IPS-18c (cell line): ENCODE measurements around the gene AEN.
"Not testable (repeated sequence)": the region's sequence is repeated elsewhere in the genome, so short reads cannot be mapped to it uniquely, and the experiment has no call there.

Experiments
- H3K4me3 ChIP-seq: 2 replicates; pipeline ENCODE4 v1.7.0; 2013; ENCODE audit warnings: low read depth, mild to moderate bottlenecking, low read length, moderate library complexity; ENCODE audit not compliant: insufficient read depth
- H3K9me3 ChIP-seq: one replicate; pipeline ENCODE4 v1.6.1; 2013; ENCODE audit warnings: mild to moderate bottlenecking, low read length, moderate library complexity; ENCODE audit not compliant: control insufficient read depth, insufficient read depth

The AEN gene

GRCh38 chr15:88641959-88642452, 20.9 kb downstream of the AEN start:
- H3K4me3 ChIP-seq = no peak overlapping the region
- H3K9me3 ChIP-seq = no peaks in the 10 kb centered on the region

DNA sequence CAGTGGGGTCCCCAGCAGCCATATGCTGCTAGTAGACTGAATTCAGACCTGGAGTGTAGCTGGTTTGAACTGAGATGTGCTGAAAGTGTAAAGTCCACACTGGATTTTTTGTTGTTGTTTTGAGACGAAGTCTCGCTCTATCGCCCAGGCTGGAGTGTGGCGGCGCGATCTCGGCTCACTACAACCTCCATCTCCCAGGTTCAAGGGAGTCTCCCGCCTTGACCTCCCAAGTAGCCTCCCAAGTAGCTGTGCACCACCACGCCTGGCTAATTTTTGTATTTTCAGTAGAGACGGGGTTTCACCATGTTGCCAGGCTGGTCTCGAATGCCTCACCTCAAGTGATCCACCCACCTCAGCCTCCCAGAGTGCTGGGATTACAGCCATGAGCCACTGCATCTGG, 21.4 kb downstream of the AEN start:
- H3K9me3 ChIP-seq, H3K4me3 ChIP-seq: not testable (repeated sequence)

DNA sequence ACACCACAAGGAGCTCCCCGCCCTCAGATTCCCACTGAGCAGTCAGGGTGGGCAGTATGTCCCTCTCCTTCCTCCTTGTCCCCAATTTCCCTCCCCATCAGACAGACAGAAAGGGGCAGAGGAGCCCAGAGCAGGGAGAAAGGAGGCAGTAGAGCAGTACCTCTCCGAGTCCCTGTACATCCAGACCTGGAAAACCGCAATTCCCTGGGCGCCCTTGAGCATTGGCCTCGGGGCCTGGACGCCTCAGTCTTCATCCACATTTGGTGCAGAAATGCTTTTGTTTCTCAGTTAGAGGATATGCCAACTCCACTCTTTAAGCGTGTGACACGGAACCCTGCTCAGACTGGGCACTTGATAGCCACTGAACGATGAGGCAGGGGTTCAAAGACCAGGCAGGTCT, 23.6 kb downstream of the AEN start:
- H3K4me3 ChIP-seq = no peak overlapping the region

DNA sequence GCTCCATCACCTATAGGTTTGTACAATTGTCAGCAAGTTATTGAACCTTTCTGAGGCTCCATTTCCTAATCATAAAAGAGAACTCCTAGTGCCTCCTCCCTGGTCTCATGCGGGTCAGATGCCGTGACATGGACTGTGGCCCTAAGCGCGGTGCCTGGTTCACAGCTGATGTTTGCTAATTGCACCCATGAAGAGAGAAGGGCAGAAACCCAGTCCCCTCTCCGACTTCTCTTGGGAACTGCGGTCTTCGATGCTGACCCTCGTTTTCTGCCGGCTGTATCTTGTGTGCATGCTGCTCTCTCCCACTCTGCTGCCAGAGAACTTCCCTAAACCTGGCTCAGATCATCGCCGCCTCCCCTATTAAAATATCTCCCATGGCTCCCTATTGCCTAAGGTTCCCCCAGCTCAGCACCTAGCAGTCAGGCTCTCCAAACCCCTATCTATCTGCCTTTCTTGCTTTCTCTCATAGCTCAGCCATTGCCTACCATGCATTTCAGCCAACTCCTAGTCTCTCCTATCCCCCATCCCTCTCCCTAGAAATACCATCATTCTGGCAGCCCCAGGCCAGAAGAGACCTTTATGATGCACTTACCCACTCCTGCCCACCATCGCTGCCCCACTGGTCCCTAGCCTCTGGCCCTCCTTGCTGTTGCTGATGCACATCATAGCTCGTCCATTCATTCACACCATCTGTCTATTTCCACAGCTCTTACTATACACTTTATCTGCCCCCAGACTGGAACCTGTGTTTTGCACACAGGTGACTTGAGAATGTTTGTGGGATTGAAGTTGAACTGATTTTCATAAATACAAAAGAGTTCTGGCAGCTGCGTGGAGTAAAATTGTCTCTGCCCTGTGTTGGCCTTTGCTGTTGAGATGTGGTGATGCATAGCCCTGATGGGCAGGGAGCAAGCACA, 24.3 kb downstream of the AEN start:
- Histone ChIP-seq H3K4me3 (no peak overlapping the region), H3K9me3 (no peaks in the 10 kb centered on the region)

More for the DNA sequence above, 23.6 kb downstream of the AEN start:
- H3K9me3 ChIP-seq = no peaks in the 10 kb centered on the region

DNA sequence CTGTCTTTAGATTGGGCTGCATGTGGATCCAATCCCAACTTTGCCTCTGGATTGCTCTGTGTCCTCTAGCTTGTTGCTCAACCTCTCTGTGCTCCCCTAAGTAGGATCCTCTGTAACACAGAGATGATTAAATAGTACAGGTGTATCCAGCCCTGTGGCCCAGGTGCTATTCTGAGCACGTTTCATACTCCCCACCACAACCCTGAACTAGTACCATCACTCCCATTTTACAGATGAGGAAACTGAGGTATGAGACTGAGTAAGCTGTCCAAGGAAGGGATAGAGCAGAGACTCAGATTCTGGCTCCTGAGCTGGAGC, 24.9 kb downstream of the AEN start:
- no peaks in the 10 kb centered on the region for H3K9me3 ChIP-seq
- no peak overlapping the region for H3K4me3 ChIP-seq

- no peaks in the 10 kb centered on the region for H3K9me3 ChIP-seq
- H3K4me3 ChIP-seq = no peak overlapping the region
These were observed 25.8 kb downstream of the AEN start for GRCh38 chr15:88646951-88647350.

DNA sequence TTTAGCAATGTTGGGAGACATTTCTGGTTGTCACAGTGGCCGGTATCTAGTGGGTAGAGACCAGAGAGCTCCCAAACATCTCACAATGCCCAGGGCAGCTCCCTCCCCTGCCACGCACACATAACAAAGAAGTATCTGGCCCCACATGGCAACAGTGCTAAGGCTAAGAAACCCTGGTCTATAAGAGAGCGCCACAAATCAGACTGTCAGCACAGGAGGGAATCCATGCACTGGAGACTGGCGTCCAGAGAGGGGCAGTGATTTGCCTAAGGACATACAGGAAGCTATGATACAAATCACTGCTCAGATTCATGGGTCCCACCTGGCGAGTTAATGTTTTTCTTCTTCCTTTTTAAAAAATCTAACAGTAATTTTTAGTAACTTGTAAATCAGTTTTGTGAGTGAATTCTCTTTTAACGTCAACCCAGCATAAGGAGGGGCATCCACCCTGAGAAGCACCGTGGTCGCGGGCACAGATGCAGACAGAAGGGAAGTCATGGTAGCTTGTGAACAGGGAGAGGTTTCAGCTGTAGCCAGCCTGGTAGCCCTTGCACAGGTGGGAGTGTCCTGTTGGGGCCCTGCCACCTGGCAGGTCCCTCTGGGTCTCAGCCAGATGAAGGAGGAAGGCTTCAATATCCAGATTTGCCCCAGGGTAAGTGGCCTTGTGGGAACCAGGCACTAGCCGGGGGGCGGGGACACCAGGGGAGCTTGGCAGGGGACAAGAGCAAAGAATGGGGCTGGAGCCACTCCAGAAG, 26.4 kb downstream of the AEN start:
- Histone ChIP-seq H3K9me3 (no peaks in the 10 kb centered on the region), H3K4me3 (no peak overlapping the region)

- H3K4me3 ChIP-seq = no peak overlapping the region
These were observed 27.4 kb downstream of the AEN start for GRCh38 chr15:88648357-88649214.

GRCh38 chr15:88649286-88649733, 28.2 kb downstream of the AEN start:
- Histone ChIP-seq H3K4me3 (no peak overlapping the region), H3K9me3 (no peaks in the 10 kb centered on the region)

More at GRCh38 chr15:88648357-88649214, 27.4 kb downstream of the AEN start:
- H3K9me3 ChIP-seq = no peaks in the 10 kb centered on the region

DNA sequence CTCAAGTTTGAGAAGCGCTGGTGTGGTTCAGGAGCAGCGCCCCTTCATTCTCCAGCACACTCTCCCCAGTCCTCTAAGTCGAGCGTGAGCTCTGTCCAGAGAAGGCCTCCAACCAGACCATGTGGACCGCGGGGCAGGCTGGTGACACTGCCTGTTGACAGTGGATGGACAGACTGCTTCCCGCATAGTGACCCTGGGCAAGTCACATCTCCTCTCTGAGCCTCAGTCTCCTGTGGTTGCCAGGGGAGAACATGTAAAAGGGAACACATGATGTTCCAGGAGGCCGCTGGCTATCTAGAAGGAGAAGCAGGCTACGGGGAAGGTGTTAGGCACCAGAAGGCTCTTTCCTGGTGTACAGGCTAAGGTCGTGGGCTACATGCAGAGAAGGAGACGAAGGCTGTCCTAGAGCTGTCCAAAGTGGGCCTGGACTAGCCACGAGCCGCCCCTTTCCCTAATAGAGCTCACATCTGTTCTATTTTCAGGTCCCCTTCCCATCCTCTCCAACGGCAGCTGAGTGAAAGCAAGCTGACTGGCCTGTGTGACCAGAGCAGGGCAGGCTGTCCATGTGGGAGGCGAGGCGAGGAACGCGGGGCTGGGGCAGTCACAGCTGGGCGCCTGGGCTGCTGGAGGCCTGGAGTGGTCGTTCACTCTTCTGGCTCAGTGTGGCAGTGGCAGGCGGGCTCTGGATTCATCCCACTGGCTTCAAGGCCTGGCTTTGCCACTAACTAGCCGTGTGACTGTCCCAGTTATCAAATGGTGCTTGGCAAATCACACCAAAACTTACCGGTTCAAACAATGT, 28.8 kb downstream of the AEN start:
- peaks cover 1% of the 10 kb centered on the region for H3K9me3 ChIP-seq
- H3K4me3 ChIP-seq = no peak overlapping the region

DNA sequence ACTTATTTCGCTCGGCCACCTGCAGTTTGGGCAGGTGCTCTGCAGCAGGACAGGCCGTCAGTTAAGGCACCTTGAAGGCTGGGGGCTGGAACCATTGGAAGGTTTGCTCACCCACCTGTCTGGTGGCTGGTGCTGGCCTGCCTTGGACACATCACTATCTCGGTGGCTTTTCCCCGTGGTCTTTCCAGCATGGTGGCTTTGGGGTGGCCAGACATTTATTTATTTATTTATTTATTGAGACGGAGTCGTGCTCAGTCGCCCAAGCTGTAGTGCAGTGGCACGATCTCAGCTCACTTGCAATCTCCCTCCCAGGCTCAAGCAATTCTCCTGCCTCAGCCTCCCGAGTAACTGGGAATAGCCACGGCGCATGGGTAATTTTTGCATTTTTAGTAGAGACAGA, 29.4 kb downstream of the AEN start:
- Histone ChIP-seq H3K9me3 (peaks cover 2% of the 10 kb centered on the region), H3K4me3 (no peak overlapping the region)

- no peak overlapping the region for H3K4me3 ChIP-seq
- H3K9me3 ChIP-seq = peaks cover 2% of the 10 kb centered on the region
These were observed 30.1 kb downstream of the AEN start for GRCh38 chr15:88651136-88651732.

GRCh38 chr15:88651971-88652370, 30.8 kb downstream of the AEN start:
- Histone ChIP-seq H3K9me3 (peaks cover 2% of the 10 kb centered on the region), H3K4me3 (no peak overlapping the region)

DNA sequence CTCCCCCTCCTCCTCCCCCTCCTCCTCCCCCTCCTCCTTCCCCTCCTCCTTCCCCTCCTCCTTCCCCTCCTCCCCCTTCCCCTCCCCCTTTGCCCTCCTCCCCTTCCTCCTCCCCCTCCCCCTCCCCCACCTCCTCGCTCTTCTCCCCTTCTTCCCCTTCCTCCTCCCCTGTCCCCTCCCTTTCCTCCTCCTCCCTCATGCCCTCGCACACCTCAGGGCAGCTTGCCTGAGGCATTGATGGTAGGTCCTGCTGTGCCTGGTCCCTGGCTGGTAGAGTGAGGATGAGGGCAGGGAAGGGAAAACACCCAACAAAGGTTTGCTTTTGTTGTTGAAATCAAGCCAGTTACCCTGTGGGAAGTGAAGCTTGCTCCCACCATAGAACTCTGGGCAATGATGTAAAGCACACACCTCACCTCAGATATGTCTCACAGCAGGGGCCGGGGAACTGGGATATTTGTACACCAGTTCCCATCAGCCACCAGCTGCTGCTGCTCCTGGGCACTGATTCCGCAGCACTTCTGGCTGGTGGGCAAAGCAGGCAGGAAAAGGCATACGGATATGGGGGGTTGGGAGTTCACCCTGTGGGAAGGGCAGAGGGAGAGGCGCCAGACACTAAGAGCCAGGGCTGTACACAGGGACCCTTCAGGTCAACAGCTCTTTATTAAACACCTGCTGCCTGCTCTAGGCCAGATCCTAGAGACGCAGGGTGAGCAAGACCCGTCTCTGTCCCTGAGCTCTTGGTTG, 31.5 kb downstream of the AEN start:
- peaks cover 2% of the 10 kb centered on the region for H3K9me3 ChIP-seq
- no peak overlapping the region for H3K4me3 ChIP-seq

DNA sequence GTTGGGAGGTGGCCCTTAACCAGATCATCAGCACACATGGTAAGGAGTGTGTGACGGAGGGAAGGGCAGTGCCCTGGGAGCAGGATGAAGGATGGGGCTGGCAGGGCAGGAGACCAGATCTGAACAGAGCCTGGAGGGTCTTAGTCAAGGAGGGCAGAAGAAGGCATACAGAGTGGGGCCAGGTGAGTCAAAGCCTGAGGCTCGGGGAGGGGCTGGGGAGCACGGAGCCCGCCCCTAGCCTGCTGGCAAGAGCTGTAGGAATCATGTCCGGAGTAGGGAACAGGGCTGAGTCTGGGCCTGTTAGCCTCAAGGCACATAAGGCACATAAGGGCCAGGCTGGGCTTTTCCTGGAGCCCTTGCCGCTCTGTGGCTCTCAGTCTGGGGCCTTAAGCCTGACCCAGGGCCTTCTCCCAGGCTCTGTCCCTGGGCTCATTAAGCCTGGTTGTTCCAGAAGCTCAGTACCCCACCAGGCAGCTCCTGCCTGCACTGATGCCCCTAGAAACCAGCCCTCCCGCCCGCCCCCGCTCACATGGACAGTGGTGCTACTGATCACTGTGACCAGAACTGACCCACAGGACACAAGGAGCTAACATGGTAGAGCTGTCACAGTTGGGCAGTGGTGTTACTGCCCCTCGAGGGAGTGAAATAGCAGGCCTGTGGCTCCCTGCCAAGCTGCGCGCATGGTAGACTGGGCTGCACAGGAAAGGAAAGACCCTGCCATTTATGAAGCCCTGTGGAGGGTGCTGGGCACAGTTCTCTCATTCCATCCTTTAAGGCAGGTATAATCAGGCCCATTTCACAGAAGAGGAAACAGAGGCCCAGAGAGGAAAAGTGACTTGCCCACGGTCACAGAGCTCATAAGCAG, 32.3 kb downstream of the AEN start:
- H3K4me3 ChIP-seq = no peak overlapping the region
- peaks cover 2% of the 10 kb centered on the region for H3K9me3 ChIP-seq
